HCT116 (cell line): ENCODE data around the gene KIAA1328. TPM values are rescaled to one million over a fixed set of nuclear protein-coding genes. Genes with fewer than 3 reads are reported as not detected.

Source experiments
- total RNA-seq: library from RNA; stranded (reverse); gene quantifications from one replicate; pipeline ENCODE4 v1.2.1, GENCODE V29; 2021; ENCODE audit not compliant: unreplicated experiment

KIAA1328 gene
- total RNA-seq, 1 experiment from 2014 or later: 5.2 TPM

Other genes starting within 250 kb of the KIAA1328 start
- 93.3 TPM for gene TPGS2, start 125 bp upstream of the KIAA1328 start, total RNA-seq